Measurements from ENCODE around the gene ING5.

The ING5 gene

GRCh38 chr2:241771286-241772062 is 69.6 kb downstream of the ING5 start:
- Histone ChIP-seq H3K36me3 (ENCODE audit: control insufficient read depth in 5 of 5, insufficient read depth in 5 of 5, low read length in 5 of 5) (peaks cover 0 to 7% (median 0%) of the 10 kb centered on the region in 5 donors), H3K27ac (ENCODE audit: low read depth, low read length) (no peak overlapping the region), H3K4me3 (ENCODE audit: low read depth in 1 of 5, low read length in 5 of 5) (no peak overlapping the region), H3K9me3 (ENCODE audit: control insufficient read depth in 5 of 5, low read length in 5 of 5) (no peaks in the 10 kb centered on the region), H3K9ac (ENCODE audit: low read length in 5 of 5) (no peak overlapping the region), H3K4me1 (ENCODE audit: control insufficient read depth in 5 of 5, insufficient read depth in 5 of 5, low read length in 5 of 5) (peaks cover 0 to 20% (median 17%) of the 10 kb centered on the region in 5 donors), H3K27me3 (ENCODE audit: control insufficient read depth in 5 of 5, insufficient read depth in 4 of 5, low read length in 5 of 5) (peaks cover 19 to 32% (median 20%) of the 10 kb centered on the region in 5 donors)

DNA sequence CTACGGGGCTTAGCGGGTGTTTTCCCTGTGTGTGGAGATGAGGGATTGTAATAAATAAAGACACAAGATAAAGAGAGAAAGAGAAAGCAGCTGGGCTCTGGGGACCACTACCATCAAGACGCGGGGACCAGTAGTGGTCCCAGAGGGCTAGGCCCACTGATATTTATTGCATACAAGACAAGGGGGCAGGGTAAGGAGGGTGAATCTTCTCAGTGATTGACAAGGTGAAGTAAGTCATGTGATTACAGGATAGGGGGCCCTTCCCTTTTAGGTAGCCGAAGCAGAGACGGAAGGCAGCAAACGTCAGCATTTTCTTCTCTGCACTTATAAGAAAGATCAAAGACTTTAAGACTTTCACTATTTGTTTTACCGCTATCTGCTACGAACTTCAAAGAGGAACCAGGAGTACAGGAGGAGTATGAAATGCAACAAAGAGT is 70.2 kb downstream of the ING5 start:
- no peak overlapping the region for H3K27ac ChIP-seq (ENCODE audit: low read depth, low read length)
- H3K4me1 ChIP-seq (ENCODE audit: control insufficient read depth in 5 of 5, insufficient read depth in 5 of 5, low read length in 5 of 5) = peaks cover 0 to 20% (median 17%) of the 10 kb centered on the region in 5 donors
- H3K9ac ChIP-seq (ENCODE audit: low read length in 5 of 5) = no peak overlapping the region
- peaks cover 0 to 7% (median 0%) of the 10 kb centered on the region in 5 donors for H3K36me3 ChIP-seq (ENCODE audit: control insufficient read depth in 5 of 5, insufficient read depth in 5 of 5, low read length in 5 of 5)
- H3K4me3 ChIP-seq (ENCODE audit: low read depth in 1 of 5, low read length in 5 of 5) = no peak overlapping the region
- no peaks in the 10 kb centered on the region for H3K9me3 ChIP-seq (ENCODE audit: control insufficient read depth in 5 of 5, low read length in 5 of 5)
- H3K27me3 ChIP-seq (ENCODE audit: control insufficient read depth in 5 of 5, insufficient read depth in 4 of 5, low read length in 5 of 5) = peaks cover 20 to 37% (median 26%) of the 10 kb centered on the region in 5 donors

DNA sequence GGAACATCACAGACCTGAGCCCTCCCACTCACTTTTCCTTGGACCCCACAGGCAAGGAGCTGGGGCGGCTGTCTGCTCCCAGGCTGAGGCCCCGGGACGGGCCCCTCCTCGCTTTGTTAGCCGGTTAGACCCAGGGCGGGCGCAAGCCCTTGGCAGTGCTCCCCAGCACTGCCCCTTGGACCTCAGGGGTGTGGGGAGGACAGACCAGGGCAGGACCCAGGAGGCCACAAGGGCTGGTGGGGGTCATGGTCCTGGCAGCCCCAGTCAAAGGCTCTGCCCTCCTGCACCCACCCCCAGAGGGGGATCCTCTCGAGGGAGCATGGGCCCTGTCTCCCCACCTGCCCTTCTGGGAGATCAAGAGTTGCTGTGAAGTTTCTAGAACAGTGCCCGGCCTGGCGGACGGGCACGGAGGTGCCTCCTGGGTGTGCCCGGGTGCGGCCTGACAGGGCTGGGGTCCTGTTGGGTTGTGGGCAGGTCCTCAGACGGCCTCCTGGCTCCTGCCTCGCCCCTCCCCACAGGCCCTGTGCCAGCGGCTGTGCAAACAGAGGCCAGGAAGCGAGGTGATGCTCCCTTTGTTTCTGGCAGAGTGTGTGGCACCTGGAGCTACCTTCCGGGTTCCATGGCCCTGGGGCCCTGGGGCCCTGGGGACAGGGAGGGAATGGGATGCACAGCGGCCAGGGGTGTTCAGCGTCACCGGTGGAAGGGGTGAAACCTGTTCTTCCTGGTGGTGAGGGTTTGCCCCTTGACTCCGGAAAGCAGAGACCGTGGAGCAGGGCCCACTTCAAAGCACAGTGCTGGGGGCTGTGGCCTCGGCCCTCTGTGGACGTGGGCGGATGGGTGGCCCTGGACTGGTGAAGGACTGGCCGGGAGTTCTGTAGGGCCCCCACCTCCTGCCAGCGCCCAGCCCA is 71.9 kb downstream of the ING5 start:
- Histone ChIP-seq H3K36me3 (ENCODE audit: control insufficient read depth in 5 of 5, insufficient read depth in 5 of 5, low read length in 5 of 5) (peaks cover 0 to under 1% (median 0%) of the 10 kb centered on the region in 5 donors), H3K9me3 (ENCODE audit: control insufficient read depth in 5 of 5, low read length in 5 of 5) (no peaks in the 10 kb centered on the region), H3K9ac (ENCODE audit: low read length in 5 of 5) (no peak overlapping the region), H3K4me3 (ENCODE audit: low read depth in 1 of 5, low read length in 5 of 5) (no peak overlapping the region), H3K4me1 (ENCODE audit: control insufficient read depth in 5 of 5, insufficient read depth in 5 of 5, low read length in 5 of 5) (peaks cover 0 to 20% (median 17%) of the 10 kb centered on the region in 5 donors), H3K27ac (ENCODE audit: low read depth, low read length) (no peak overlapping the region), H3K27me3 (ENCODE audit: control insufficient read depth in 5 of 5, insufficient read depth in 4 of 5, low read length in 5 of 5) (peaks cover 23 to 46% (median 34%) of the 10 kb centered on the region in 5 donors)

DNA sequence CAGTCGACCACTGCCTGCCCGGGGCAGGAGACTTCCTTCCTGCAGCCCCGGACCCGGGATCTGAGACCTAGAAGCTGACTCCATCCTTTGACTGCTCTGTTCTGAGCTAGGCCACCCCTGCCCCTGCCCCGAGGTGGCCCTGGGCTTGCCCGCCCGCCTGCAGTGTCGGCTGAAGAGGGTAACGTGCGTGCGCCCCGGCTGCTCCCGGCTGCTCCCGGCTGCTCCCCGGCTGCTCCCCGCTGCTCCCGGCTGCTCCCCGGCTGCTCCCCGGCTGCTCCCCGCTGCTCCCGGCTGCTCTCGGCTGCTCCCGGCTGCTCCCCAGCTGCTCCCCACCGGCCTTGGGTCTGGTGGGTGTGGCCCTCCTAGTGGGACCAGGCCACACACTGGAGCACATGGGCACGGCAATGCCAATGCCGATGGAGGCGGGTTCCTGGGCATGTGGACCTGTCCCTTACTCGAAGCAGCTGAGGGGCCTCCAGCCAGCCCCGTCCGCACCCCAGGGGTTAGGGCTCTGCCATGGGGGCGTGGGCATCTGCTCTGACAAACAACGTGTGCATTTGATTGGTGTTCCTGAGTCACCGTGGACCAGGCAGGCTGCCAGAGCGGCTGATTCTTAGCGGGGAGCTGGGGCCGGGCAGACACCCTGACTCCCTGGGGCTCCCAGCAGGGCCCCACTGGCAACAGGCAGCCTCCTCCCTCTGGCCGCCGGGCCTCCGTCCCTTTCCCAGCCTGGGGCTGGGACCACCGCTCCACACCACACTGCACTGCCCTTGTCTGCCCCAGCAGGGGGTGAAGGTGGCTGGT is 72.8 kb downstream of the ING5 start:
- Histone ChIP-seq H3K9ac (ENCODE audit: low read length in 5 of 5) (no peak overlapping the region), H3K27ac (ENCODE audit: low read depth, low read length) (no peak overlapping the region), H3K27me3 (ENCODE audit: control insufficient read depth in 5 of 5, insufficient read depth in 4 of 5, low read length in 5 of 5) (peaks cover 23 to 46% (median 34%) of the 10 kb centered on the region in 5 donors)

GRCh38 chr2:241775223-241776177 is 73.7 kb downstream of the ING5 start:
- Histone ChIP-seq H3K27me3 (ENCODE audit: control insufficient read depth in 5 of 5, insufficient read depth in 4 of 5, low read length in 5 of 5) (peaks cover 23 to 46% (median 34%) of the 10 kb centered on the region in 5 donors), H3K9me3 (ENCODE audit: control insufficient read depth in 5 of 5, low read length in 5 of 5) (no peaks in the 10 kb centered on the region), H3K4me3 (ENCODE audit: low read depth in 1 of 5, low read length in 5 of 5) (no peak overlapping the region), H3K9ac (ENCODE audit: low read length in 5 of 5) (no peak overlapping the region), H3K36me3 (ENCODE audit: control insufficient read depth in 5 of 5, insufficient read depth in 5 of 5, low read length in 5 of 5) (no peaks in the 10 kb centered on the region), H3K27ac (ENCODE audit: low read depth, low read length) (no peak overlapping the region), H3K4me1 (ENCODE audit: control insufficient read depth in 5 of 5, insufficient read depth in 5 of 5, low read length in 5 of 5) (peaks cover 0 to 15% (median 13%) of the 10 kb centered on the region in 5 donors)

More for the DNA sequence above, 72.8 kb downstream of the ING5 start:
- peaks cover 0 to 20% (median 17%) of the 10 kb centered on the region in 5 donors for H3K4me1 ChIP-seq (ENCODE audit: control insufficient read depth in 5 of 5, insufficient read depth in 5 of 5, low read length in 5 of 5)
- no peaks in the 10 kb centered on the region for H3K36me3 ChIP-seq (ENCODE audit: control insufficient read depth in 5 of 5, insufficient read depth in 5 of 5, low read length in 5 of 5)
- no peaks in the 10 kb centered on the region for H3K9me3 ChIP-seq (ENCODE audit: control insufficient read depth in 5 of 5, low read length in 5 of 5)
- no peak overlapping the region for H3K4me3 ChIP-seq (ENCODE audit: low read depth in 1 of 5, low read length in 5 of 5)

GRCh38 chr2:241776336-241777169 is 74.7 kb downstream of the ING5 start, which contains the start of gene GAL3ST2:
TSS of gene GAL3ST2 (plus strand) at chr2:241776822. CDS start at chr2:241776956, 134 bp downstream.
- H3K27me3 ChIP-seq (ENCODE audit: control insufficient read depth in 5 of 5, insufficient read depth in 4 of 5, low read length in 5 of 5) = peaks cover 23 to 46% (median 34%) of the 10 kb centered on the region in 5 donors
- H3K9ac ChIP-seq (ENCODE audit: low read length in 5 of 5) = no peak within 1 kb of the TSS
- no peak within 1 kb of the TSS for H3K4me3 ChIP-seq (ENCODE audit: low read depth in 1 of 5, low read length in 5 of 5)
- peaks cover 0 to 5% (median 4%) of the 10 kb centered on the region in 5 donors for H3K4me1 ChIP-seq (ENCODE audit: control insufficient read depth in 5 of 5, insufficient read depth in 5 of 5, low read length in 5 of 5)
- no peaks in the 10 kb centered on the region for H3K36me3 ChIP-seq (ENCODE audit: control insufficient read depth in 5 of 5, insufficient read depth in 5 of 5, low read length in 5 of 5)
- H3K9me3 ChIP-seq (ENCODE audit: control insufficient read depth in 5 of 5, low read length in 5 of 5) = peaks cover 0 to 3% (median 0%) of the 10 kb centered on the region in 5 donors
- no peak within 1 kb of the TSS for H3K27ac ChIP-seq (ENCODE audit: low read depth, low read length)

DNA sequence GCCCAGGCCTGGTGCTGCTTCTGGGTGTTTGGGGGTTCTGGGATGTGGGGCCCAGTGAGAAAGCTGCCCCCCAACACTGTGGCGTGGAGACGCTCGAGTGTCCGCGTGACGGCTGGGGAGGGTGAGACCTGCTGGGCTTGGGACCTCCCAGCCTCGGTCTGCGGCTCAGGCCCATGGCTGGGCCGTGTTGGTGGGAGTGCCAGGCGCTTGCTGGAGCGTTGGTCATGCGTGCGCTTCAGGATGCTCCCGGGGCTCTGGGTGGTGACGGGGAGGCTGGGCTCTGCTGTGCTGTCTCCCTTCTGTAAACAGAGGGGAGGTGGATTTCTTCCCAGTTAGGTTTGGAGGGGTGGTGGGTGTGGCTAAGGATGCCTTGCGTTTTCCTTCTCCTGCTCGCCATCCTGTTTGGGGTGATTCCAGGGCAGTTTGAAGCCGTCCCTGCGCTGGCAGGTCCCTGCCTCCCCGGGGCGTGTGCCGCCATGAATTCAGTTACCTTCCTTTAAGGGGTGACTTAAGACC is 75.4 kb downstream of the ING5 start:
- Histone ChIP-seq H3K9ac (ENCODE audit: low read length in 5 of 5) (no peak overlapping the region), H3K4me3 (ENCODE audit: low read depth in 1 of 5, low read length in 5 of 5) (no peak overlapping the region)

More for the DNA sequence above, 75.4 kb downstream of the ING5 start:
- Histone ChIP-seq H3K4me1 (ENCODE audit: control insufficient read depth in 5 of 5, insufficient read depth in 5 of 5, low read length in 5 of 5) (peaks cover 0 to under 1% (median 0%) of the 10 kb centered on the region in 5 donors), H3K36me3 (ENCODE audit: control insufficient read depth in 5 of 5, insufficient read depth in 5 of 5, low read length in 5 of 5) (no peaks in the 10 kb centered on the region), H3K9me3 (ENCODE audit: control insufficient read depth in 5 of 5, low read length in 5 of 5) (peaks cover 0 to 3% (median 0%) of the 10 kb centered on the region in 5 donors), H3K27ac (ENCODE audit: low read depth, low read length) (no peak overlapping the region), H3K27me3 (ENCODE audit: control insufficient read depth in 5 of 5, insufficient read depth in 4 of 5, low read length in 5 of 5) (peaks cover 23 to 46% (median 31%) of the 10 kb centered on the region in 5 donors)

All from subcutaneous abdominal adipose tissue (tissue), 5 donors.